GM19463 (cell line): ENCODE data around the gene TADA2B.

Experiments used
- ATAC-seq: cut with Tn5 transposase; IDR thresholded peaks from one replicate; pipeline ENCODE4 v1.9.1; 2021; ENCODE audit warnings: mild to moderate bottlenecking, moderate library complexity; ENCODE audit not compliant: unreplicated experiment

The TADA2B gene

GRCh38 chr4:7017446-7018048, 25.6 kb upstream of the TADA2B start:
- no peak for ATAC-seq

DNA sequence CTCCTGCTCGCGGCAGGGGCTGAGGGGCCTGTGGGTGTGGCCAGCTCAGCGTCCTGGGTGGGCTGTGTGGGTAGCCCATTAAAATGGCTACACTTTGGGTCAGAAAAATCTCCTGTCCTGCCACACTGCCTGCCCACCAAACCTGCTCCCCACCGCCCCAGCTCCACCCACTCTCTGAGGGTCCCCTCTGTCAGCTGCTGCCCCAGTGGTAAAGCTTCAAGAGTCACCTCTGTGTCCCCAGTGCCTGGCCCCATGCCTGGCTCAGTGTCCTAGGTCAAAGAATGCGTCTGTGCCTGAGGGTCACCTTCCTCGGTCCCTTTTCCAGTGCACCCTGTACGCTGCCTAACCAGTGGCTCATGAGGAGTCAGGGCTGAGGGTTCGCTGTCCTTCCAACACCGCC, 24.9 kb upstream of the TADA2B start:
- ATAC-seq: no peak

- no peak for ATAC-seq
These were observed 23.8 kb upstream of the TADA2B start for GRCh38 chr4:7019367-7019766.

DNA sequence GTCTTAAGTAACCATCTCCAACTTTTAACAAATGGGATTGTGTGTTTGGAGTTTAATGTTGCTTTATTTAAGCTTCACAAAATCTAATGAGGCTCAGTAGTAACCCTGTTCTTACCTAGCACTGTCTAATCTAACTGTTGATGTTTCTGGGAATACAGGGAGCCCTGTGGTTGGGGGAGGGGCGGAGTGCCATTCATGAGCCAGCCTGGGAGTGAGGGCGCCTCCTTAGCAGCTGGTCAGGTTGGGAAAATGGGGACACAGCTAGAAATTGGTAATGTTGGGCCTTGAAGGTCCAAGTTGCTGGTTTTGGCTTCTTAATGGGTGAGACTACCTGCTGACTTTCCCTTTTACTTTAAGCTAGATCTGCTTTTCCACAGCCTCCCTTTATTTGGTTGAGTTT, 22.9 kb upstream of the TADA2B start:
- ATAC-seq: no peak

GRCh38 chr4:7020856-7021255, 22.3 kb upstream of the TADA2B start:
- ATAC-seq: no peak

DNA sequence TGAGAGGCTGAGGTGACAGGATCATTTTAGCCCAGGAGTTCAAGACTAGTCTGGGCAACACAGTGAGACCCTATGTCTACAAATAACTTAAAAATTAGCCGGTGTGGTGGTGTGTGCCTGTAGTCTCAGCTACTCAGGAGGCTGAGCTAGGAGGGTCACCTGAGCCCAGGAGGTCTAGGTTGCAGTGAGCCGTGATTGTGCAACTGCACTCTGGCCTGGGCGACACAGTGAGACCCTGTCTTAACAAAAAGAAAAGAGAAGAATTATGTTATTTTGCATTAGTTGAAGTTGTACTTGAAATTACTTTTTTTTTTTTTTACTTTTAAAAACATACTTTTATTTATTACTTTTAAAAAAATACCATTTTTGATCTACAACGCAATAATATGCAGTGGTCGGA, 21.8 kb upstream of the TADA2B start:
- ATAC-seq: no peak

DNA sequence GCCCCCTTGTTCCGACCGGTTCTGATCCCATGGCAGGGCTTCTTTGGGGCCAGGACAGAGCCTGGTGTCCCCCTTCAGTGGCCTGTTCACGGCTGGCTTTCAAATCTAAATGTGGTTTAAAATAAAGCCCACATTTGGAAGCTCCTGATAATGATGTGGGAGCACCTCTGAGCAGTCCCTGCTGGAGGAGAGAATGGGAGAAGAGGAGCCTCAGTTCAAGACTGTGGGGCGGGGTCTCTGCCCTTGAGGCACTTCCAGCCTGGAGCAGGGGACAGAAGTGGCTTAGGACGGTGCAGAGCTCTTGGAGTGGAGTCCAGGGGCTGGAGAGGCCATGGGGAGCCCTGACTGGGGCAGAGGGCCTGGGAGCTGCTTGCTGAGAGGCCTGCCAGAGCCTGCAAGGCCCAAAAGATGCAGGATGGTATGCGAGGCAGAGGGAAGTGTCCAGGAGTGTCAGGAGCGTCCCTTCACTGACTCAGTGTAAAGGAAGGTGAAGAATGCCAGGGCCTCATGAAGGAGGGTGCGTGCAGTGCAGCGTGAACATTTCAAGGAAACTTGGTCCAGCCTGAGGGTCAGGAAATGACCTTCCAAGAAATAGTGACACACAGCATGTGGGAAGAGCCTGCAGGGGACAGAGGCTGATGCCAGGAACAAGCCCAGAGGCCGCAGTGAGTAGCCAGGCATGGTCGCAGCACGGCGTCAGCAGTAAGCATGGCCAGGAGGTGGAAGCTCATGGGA, 21.1 kb upstream of the TADA2B start:
- no peak for ATAC-seq

DNA sequence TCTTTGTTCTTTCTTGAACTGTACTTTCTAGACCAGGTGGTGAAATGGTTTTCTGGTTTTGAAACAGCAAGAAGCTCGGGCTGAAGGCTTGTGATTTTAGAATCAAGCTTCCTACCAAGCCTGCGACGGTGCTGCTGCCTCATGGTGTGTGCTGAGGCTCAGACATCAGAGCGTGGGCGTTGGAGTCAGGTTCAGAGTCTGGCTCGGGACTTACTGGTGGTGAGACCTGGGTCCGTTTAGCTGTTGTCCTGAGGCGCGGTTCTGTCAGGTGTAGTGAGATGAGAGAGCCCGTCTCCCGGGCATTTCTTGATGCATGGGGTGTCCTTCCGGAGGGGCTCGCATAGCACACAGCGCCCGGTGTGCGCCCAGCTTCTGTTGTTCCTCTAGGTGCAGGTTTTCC, 19.7 kb upstream of the TADA2B start:
- ATAC-seq: no peak

DNA sequence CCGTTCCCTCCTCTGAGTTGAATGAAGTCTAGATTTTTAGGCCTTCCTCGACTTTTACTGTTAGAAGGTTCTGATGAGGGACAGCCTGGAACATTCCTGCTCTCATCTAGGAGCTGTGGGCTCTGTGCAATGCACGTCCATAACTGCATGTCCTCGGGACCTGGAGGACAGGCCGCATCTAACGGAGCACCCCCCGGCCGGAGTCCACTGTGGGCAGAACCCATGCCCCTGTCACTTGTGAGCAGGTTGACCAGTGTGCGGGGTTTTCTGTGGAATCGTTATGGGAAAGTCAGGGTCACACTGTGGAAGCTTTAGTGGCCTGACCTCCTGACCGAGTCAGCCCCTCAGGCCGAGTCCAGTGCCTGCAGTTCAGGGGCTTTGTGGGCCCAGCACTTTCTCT, 19.3 kb upstream of the TADA2B start:
- ATAC-seq: no peak

DNA sequence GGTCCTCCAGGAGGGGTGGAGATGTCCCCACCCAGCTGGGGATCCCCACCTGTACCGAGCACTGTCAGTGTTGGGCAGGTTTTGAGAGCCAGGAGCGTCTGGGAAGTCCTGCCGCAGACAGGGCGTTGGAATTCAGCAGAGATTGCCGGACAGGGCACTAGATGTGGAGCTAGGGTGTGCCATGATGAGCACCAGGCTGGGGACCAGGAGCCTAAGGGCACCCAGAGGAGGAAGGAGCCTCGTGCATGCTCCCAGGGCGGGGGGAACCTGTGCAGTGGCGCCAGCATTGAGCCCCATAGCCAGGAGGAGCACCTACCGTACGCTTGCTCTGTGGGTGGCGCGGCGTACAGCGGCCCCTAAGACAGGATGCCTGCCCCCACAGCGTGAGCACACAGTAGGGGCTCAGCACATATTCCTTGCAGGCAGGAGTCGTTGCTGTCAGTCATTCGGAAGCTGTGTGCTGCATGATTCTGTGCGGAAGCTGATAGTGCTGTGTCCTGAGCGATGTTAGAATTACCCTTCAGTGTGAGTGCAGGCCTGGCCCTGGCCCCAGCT, 18.8 kb upstream of the TADA2B start:
- ATAC-seq: no peak

DNA sequence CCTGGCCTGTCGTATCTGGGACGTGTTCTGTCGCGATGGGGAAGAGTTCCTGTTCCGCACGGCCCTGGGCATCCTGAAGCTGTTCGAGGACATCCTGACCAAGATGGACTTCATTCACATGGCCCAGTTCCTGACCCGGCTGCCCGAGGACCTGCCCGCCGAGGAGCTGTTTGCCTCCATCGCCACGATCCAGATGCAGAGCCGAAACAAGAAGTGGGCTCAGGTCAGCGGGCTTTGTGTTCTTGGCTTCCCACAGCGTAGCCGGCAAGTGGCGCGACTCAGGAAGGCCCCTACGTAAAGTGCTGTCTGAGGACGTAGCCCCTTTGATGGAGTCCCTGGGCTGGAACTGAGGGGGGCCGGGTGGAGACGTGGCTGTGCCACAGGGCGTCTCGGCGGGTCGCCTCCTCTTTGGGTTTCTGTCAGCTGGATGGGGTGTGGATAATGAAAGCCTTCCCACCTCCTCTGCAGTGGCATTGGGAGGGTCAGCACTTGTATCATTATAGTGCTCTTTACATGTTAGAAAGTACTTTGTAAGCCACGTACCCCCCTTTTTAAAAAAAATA, 18.1 kb upstream of the TADA2B start:
- no peak for ATAC-seq

- ATAC-seq: no peak
These were observed 17.1 kb upstream of the TADA2B start for GRCh38 chr4:7026107-7026506.

DNA sequence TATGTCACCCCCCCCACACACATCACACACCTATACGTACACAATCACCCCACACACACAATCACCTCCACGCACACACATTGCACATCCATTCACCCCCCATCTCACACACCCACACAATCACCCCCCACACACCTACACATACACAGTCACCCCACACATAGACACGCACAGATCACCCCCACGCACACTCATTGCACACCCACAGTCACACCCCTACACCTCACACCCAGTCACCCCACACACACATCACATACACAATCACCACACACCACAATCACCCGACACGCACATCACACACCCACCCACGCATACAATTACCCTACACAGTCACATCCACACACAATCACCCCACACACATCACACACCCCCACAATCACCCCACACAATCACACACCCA, 15.9 kb upstream of the TADA2B start:
- no peak for ATAC-seq

- ATAC-seq: no peak
These were observed 15.3 kb upstream of the TADA2B start for GRCh38 chr4:7027913-7028312.

DNA sequence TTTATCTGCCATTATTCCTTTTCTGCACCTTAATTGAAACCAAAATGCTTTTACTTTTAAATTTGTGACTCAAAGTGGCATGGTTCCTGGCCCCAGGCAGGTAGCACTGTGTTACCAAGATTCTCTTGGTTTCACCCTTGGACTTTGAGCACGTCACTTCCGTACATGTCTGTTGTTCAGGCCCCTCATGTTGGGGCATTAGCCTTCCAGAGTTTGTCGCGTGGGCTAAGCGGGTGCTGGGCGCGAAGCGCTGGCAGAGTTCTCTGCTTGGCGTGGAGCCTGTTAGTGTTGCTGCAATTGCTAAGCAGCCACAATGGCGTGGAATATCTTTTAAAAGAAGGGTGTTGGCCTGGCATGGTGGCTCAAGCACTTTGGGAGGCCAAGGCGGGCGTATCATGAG, 14.0 kb upstream of the TADA2B start:
- no peak for ATAC-seq

DNA sequence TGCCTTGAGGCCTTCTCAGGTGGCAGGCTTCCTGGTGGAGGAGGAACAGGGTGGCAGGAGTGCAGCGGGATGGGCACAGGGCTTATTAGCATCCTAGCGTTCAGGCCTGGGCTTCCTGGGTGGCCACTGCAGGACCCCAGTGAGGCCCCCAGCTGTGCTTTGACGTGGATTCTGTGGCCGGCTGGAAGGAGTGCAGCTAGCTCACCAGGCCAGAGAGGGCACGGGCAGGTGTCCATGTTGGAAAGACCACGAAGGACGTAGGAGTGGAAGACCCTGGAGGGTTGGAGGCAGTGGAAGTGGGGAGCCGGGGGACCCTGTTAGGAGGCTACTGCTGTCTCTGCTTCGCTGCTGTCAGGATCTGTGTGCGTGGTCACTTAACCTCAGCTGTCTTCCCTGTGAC, 13.3 kb upstream of the TADA2B start:
- no peak for ATAC-seq

GRCh38 chr4:7030856-7031255, 12.3 kb upstream of the TADA2B start:
- no peak for ATAC-seq

GRCh38 chr4:7031558-7032449, 11.4 kb upstream of the TADA2B start:
- ATAC-seq: no peak

DNA sequence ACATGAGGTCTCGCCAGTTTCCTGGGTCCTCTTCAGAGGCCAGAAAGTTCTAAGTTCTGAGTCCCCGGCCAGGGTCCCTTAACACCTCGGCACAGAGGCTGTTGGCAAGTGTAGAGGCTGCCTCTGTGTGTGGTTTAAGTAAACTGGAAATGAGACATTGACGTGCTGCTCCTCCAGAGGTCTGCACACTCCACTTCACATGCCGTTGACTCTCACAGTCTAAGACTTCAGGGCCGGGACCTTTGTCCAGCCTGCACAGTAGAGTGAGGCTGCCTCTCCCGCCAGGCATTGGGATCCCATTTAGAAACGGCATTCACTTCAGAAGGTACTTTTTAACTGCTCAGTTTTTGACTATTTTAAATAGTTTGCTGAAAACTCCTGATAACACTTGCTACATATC, 10.6 kb upstream of the TADA2B start:
- no peak for ATAC-seq

DNA sequence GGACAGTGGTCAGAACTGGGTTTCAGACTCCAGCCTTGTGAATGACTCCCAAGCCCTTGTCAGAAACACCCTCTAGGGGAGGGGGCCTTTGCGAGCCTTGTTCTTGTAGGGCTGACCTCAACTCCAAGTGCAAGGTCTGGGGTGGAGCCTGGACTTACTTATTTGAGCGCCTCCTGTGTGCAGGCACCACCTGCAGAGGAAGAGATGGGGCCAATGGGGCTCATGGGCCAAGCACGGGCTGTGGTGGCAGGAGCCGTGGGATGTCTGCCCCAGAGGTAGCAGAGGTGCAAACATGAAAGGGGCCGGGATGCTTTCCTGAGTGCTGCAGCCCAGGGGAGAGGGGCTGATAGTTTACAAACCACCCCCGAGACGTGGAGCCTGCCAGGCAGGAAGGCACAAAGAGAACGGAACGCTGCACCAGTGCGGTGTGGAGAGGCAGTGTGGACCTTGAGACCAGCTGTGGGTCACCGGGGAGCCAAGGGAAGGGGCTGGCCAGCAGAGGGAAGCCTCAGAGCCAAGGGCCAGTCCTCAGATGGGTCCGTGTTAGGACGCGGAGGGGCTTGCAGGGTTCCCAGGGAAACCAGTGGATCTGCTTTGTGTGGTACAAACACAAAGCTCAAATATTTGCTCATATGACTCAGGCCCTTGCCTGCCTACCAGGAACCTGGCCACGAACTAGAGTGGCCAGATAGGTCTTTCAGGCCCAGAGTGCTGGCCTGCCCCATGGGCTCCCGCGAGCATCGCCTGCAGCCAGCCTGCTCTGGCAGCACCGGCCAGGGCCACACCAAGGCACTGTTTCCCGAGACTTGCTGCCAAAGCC, 8.7 kb upstream of the TADA2B start:
- ATAC-seq: no peak
